Left lung (tissue), 10 donors: ENCODE results near the gene SLC25A27. TPM values are rescaled to one million over a fixed set of nuclear protein-coding genes. Genes with fewer than 3 reads are reported as not detected.

ENCODE experiments used
- ATAC-seq: fragments of 200-7000 bp; cut with Tn5 transposase; one replicate; pipeline ENCODE4 v1.9.1; 2020; ENCODE audit warnings: moderate library complexity
- DNase-seq, 4 donors: peaks; one replicate each; pipeline ENCODE4 v3.0.0-alpha.2; 2013 to 2020
- H3K27ac ChIP-seq, 2 donors: fragments of 200-600 bp; sonication (generic) in 1 of 2; one replicate each; pipeline versions ENCODE4 v1.5.0 to v1.8.0; 2020 to 2021
- H3K27me3 ChIP-seq, 2 donors: fragments of 200-600 bp; sonication (generic) in 1 of 2; one replicate each; pipeline versions ENCODE4 v1.5.0 to v1.8.0; 2020 to 2021
- H3K36me3 ChIP-seq, 2 donors: fragments of 200-600 bp; sonication (generic) in 1 of 2; one replicate each; pipeline versions ENCODE4 v1.5.0 to v1.8.0; 2020 to 2021
- H3K4me1 ChIP-seq, 2 donors: fragments of 200-600 bp; one replicate each; pipeline ENCODE4 v1.8.0; 2021
- H3K4me3 ChIP-seq, 2 donors: fragments of 200-600 bp; sonication (generic) in 1 of 2; one replicate each; pipeline versions ENCODE4 v1.5.0 to v1.8.0; 2020 to 2021; ENCODE audit warnings: mild to moderate bottlenecking in 1 of 2
- H3K9me3 ChIP-seq, 2 donors: fragments of 200-600 bp; sonication (generic) in 1 of 2; one replicate each; pipeline versions ENCODE4 v1.5.0 to v1.8.0; 2020 to 2021
- intact Hi-C, 2 donors: fragments of 100-400 bp; cut with DNase I; formaldehyde crosslinking; loops; one replicate each; pipeline versions ENCODE4 v1.11.2 to v1.14.2; 2022
- polyA plus RNA-seq, 6 donors: library from polyadenylated mRNA; unstranded; fragments of 120-200 nt; gene quantifications; one replicate each; pipeline ENCODE4 v1.2.1, GENCODE V29; 2013; ENCODE audit not compliant: insufficient read length in 6 of 6
- total RNA-seq, 2 donors: library from RNA; stranded (reverse); fragmentation: NEBNext Ultra II Directional; extraction: Animal tissue kit (Norgen Biotek cat#: 25700); gene quantifications; one replicate each; pipeline ENCODE4 v1.2.1, GENCODE V29; 2021
- TF ChIP-seq, protein P1 (sequence below), 2 donors: fragments of 200-600 bp; sonication (generic) in 1 of 2; IDR thresholded peaks; one replicate each; pipeline versions ENCODE4 v1.5.0 to v1.8.0; 2021; ENCODE audit warnings: antibody characterized with exemption in 2 of 2
- donor health status: DM: no; HTN: yes; CAD: no.
- donor health status: DM: no; HTN: no; CAD: no.

Gene SLC25A27
- total and polyA plus RNA-seq, 8 donors: 8.1 to 140 (median 103) TPM

DNA sequence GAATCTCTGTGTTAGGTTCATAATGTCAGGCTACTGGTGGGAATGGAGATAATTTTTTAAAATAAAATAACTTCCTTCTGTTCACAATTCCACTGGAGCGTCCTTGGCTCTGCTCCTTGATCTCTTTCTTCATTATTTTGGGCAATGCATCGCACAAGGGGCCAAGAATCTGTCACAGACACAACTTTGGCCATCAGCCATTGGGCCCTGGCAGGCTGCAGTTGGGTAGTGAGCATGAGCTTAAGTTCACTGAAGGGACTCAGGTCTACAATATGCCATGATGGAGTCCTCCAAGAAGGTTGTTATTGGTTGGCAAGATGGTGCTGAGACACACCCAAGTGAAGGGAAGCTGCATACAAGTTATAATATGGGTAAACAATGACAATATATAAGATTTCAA is 40.1 kb upstream of the SLC25A27 start:
- no peaks in the 10 kb centered on the region for H3K36me3 ChIP-seq
- H3K27ac ChIP-seq: no peak overlapping the region
- no peak overlapping the region for H3K4me3 ChIP-seq
- H3K4me1 ChIP-seq: no peaks in the 10 kb centered on the region
- no peaks in the 10 kb centered on the region for H3K27me3 ChIP-seq
- no peak for DNase-seq
- TF ChIP-seq, protein P1, sequence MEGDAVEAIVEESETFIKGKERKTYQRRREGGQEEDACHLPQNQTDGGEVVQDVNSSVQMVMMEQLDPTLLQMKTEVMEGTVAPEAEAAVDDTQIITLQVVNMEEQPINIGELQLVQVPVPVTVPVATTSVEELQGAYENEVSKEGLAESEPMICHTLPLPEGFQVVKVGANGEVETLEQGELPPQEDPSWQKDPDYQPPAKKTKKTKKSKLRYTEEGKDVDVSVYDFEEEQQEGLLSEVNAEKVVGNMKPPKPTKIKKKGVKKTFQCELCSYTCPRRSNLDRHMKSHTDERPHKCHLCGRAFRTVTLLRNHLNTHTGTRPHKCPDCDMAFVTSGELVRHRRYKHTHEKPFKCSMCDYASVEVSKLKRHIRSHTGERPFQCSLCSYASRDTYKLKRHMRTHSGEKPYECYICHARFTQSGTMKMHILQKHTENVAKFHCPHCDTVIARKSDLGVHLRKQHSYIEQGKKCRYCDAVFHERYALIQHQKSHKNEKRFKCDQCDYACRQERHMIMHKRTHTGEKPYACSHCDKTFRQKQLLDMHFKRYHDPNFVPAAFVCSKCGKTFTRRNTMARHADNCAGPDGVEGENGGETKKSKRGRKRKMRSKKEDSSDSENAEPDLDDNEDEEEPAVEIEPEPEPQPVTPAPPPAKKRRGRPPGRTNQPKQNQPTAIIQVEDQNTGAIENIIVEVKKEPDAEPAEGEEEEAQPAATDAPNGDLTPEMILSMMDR (IDR thresholded peaks at IDR 0.05): no peak
- no peak for ATAC-seq
- H3K9me3 ChIP-seq: no peaks in the 10 kb centered on the region
- intact Hi-C loops: no loop called here

DNA sequence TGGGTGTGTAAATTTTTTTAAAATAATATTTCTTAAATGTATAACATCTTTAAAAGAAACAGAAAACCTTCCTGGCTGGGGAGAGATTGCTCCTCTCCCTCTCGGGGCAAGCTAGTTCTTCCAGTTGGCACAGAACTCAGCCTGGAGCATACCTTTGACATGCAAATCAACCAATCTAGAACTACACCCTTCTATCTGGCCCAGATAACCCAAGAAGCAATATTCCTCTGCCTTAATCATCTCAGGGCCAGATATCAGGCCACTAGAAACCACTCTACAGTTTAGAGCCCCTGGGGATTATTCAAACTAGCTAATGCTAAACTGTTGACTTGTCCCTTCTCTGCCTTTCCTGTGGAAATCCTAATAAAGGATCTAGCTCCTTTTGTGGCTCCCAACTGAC is 34.0 kb upstream of the SLC25A27 start:
- TF ChIP-seq, protein P1 (IDR thresholded peaks at IDR 0.05): no peak
- ATAC-seq: no peak
- Histone ChIP-seq H3K36me3 (no peaks in the 10 kb centered on the region), H3K4me3 (no peak overlapping the region), H3K4me1 (no peaks in the 10 kb centered on the region), H3K9me3 (no peaks in the 10 kb centered on the region), H3K27me3 (no peaks in the 10 kb centered on the region), H3K27ac (no peak overlapping the region)
- intact Hi-C loops: no loop called here
- DNase-seq: no peak

DNA sequence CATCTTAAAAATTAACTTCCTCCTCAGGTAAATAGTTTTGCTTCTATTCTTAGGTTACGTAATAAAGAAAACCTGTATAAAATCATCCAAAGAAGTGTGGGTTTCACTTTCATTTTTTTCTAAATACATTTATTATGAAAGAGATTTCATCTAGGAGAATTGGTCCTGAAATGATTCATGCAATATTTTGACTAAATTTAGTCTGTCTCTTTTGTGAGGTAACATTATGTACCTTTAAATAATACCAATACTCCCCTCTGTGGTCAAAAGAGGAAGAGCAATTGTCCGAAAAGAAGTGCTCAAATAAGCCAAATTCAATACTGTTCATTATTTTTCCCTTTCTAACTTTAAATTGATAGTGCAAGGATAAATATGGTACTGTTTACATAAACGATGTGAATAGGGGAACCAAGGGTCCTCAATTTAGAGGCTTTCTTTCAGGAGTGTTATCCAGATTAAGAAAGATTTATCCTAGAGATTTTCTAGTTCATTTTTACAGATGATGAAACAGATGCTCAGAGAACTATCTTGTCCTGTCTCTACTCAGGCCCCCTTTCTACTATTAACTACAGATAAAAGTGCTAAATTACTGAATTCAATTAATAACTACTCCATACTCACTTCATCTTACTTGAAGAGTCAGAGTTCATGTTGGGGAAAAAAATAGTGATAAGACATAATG is 26.4 kb upstream of the SLC25A27 start:
- ATAC-seq: peak; percentile 81
- Histone ChIP-seq H3K27ac (no peak overlapping the region), H3K4me3 (no peak overlapping the region), H3K36me3 (no peaks in the 10 kb centered on the region), H3K27me3 (no peaks in the 10 kb centered on the region), H3K4me1 (no peaks in the 10 kb centered on the region), H3K9me3 (no peaks in the 10 kb centered on the region)
- peak in 1 of 4 donors; percentile 34 for DNase-seq
- intact Hi-C loops: loop anchor here in 1 of 2 donors (10.0 kb wide), 2 partner anchors 212 to 532 kb away; no protein-coding TSS in a partner anchor
- TF ChIP-seq, protein P1 (IDR thresholded peaks at IDR 0.05): peak; percentile 44 to 66

DNA sequence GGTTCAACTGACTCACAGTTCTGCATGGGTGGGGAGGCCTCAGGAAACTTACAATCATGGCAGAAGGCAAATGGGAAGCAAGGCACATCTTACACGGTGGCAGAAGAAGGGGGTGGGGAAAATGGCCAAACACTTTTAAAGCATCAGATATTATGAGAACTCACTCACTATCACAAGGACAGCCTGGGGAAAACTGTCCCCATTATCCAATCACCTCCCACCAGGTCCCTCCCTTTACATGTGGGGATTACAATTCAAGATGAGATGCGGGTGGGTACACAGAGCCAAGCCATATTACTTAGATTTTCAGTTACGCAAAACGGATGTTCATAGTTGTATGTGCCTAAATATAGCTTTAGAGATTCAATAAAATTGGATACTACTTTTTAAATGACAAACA is 25.8 kb upstream of the SLC25A27 start:
- Histone ChIP-seq H3K4me1 (no peaks in the 10 kb centered on the region), H3K27me3 (no peaks in the 10 kb centered on the region), H3K9me3 (no peaks in the 10 kb centered on the region), H3K36me3 (no peaks in the 10 kb centered on the region), H3K4me3 (no peak overlapping the region), H3K27ac (no peak overlapping the region)
- DNase-seq (no peak), ATAC-seq (no peak)
- TF ChIP-seq, protein P1 (IDR thresholded peaks at IDR 0.05): no peak
- intact Hi-C loops: loop anchor here in 1 of 2 donors (10.0 kb wide), 2 partner anchors 212 to 532 kb away; no protein-coding TSS in a partner anchor

DNA sequence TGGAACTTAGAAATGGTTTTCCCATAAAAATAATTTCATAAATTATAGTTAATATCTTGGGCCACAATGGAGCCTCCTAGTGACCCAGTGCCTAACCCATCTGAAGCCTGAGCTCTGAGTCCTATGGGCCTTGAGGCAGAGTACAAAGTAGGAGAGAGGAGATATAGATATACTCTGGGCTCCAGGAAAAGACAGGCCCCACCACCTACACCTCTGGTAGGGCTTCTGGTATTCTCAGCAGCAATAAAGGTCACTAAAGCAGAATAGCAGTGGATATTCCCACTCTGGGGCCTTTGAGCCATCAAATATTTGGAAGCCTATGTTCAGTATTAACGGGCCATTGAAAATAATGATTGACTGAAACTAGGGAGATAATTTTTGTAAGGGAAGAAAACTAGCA is 24.3 kb upstream of the SLC25A27 start:
- Histone ChIP-seq H3K4me3 (no peak overlapping the region), H3K9me3 (no peaks in the 10 kb centered on the region), H3K4me1 (no peaks in the 10 kb centered on the region), H3K27ac (no peak overlapping the region), H3K36me3 (no peaks in the 10 kb centered on the region), H3K27me3 (no peaks in the 10 kb centered on the region)
- intact Hi-C loops: loop anchor here in 1 of 2 donors (10.0 kb wide), 2 partner anchors 214 to 534 kb away; no protein-coding TSS in a partner anchor
- DNase-seq: no peak
- TF ChIP-seq, protein P1 (IDR thresholded peaks at IDR 0.05): no peak
- ATAC-seq: no peak
